ENCODE measurements around the gene ALKBH1. TPM values are rescaled to one million over a fixed set of nuclear protein-coding genes. Genes with fewer than 3 reads are reported as not detected.

The ALKBH1 gene
- total RNA-seq, 2 experiments from 2014 or later = 12.6 to 16.2 TPM

GRCh38 chr14:77682158-77682553 lies 25.7 kb downstream of the ALKBH1 start:
- Histone ChIP-seq H3K9me2 (ENCODE audit: insufficient read depth, low read length) (no peaks in the 10 kb centered on the region), H3K27ac (ENCODE audit: low read depth, low read length, poor library complexity, severe bottlenecking) (no peak overlapping the region), H2AFZ (ENCODE audit: low read length) (no peak overlapping the region), H3K79me2 (ENCODE audit: insufficient read depth, low read depth, low read length) (no peaks in the 10 kb centered on the region), H3K36me3 (ENCODE audit: insufficient read depth, low read length) (peaks cover 40% of the 10 kb centered on the region), H4K20me1 (ENCODE audit: insufficient read depth, low read length) (no peaks in the 10 kb centered on the region), H3K4me2 (ENCODE audit: low read length) (no peak overlapping the region), H3K4me3 (ENCODE audit: low read depth, low read length, poor library complexity, severe bottlenecking) (no peak overlapping the region), H3K4me1 (ENCODE audit: insufficient read depth, low read length, poor library complexity, severe bottlenecking) (no peaks in the 10 kb centered on the region), H3K9me3 (ENCODE audit: low read length) (no peaks in the 10 kb centered on the region)
- TF ChIP-seq EZH2phosphoT487 (IDR thresholded peaks at IDR 0.05; ENCODE audit: borderline replicate concordance, low read depth, low read length) (no peak), CTCF (conservative IDR thresholded peaks at IDR 0.05; ENCODE audit: low read length) (no peak)
- intact Hi-C loops (cut with micrococcal nuclease; ENCODE audit: unreplicated experiment) = no loop called here
- DNase-seq (ENCODE audit: low spot score) = no peak
- POLR2A ChIA-PET = interaction anchor here (1.0 kb wide), 1 partner anchor 37 kb away, joined by 3 read pairs; no protein-coding TSS in a partner anchor
- no TSS peak for BruUV-seq (replicated peaks)
- CTCF ChIA-PET (ENCODE audit: unreplicated experiment) = no interaction called here

- CTCF ChIA-PET (ENCODE audit: unreplicated experiment) = no interaction called here
These were observed 26.3 kb downstream of the ALKBH1 start for GRCh38 chr14:77681196-77682157.

More at GRCh38 chr14:77681196-77682157, 26.3 kb downstream of the ALKBH1 start:
- H3K4me1 ChIP-seq (ENCODE audit: insufficient read depth, low read length, poor library complexity, severe bottlenecking) = no peaks in the 10 kb centered on the region
- no peaks in the 10 kb centered on the region for H3K9me3 ChIP-seq (ENCODE audit: low read length)
- H4K20me1 ChIP-seq (ENCODE audit: insufficient read depth, low read length) = no peaks in the 10 kb centered on the region
- no peak overlapping the region for H3K27ac ChIP-seq (ENCODE audit: low read depth, low read length, poor library complexity, severe bottlenecking)
- no peaks in the 10 kb centered on the region for H3K9me2 ChIP-seq (ENCODE audit: insufficient read depth, low read length)
- H3K36me3 ChIP-seq (ENCODE audit: insufficient read depth, low read length) = peaks cover 37% of the 10 kb centered on the region
- TF ChIP-seq CTCF (conservative IDR thresholded peaks at IDR 0.05; ENCODE audit: low read length) (no peak), EZH2phosphoT487 (IDR thresholded peaks at IDR 0.05; ENCODE audit: borderline replicate concordance, low read depth, low read length) (no peak)
- no peaks in the 10 kb centered on the region for H3K79me2 ChIP-seq (ENCODE audit: insufficient read depth, low read depth, low read length)
- intact Hi-C loops (cut with micrococcal nuclease; ENCODE audit: unreplicated experiment) = no loop called here
- POLR2A ChIA-PET = interaction anchor here (0.6 to 1.0 kb wide), 2 partner anchors 38 to 95 kb away, joined by 3 read pairs; no protein-coding TSS in a partner anchor
- BruUV-seq (replicated peaks) = no TSS peak
- H2AFZ ChIP-seq (ENCODE audit: low read length) = no peak overlapping the region
- no peak overlapping the region for H3K4me3 ChIP-seq (ENCODE audit: low read depth, low read length, poor library complexity, severe bottlenecking)
- no peak for DNase-seq (ENCODE audit: low spot score)
- H3K4me2 ChIP-seq (ENCODE audit: low read length) = no peak overlapping the region
